Upper lobe of right lung (tissue), 1 donor: ENCODE data around the gene CDH4. TPM values are rescaled to one million over a fixed set of nuclear protein-coding genes. Genes with fewer than 3 reads are reported as not detected.

ENCODE experiments used
- ATAC-seq: fragments of 200-7000 bp; cut with Tn5 transposase; one replicate; pipeline ENCODE4 v1.9.1; 2020; ENCODE audit warnings: mild to moderate bottlenecking, moderate library complexity
- DNase-seq: peaks from one replicate; pipeline ENCODE4 v3.0.0-alpha.2; 2020
- H3K27ac ChIP-seq: fragments of 200-600 bp; one replicate; pipeline ENCODE4 v1.8.0; 2022
- H3K27me3 ChIP-seq: fragments of 200-600 bp; one replicate; pipeline ENCODE4 v1.8.0; 2022; ENCODE audit warnings: mild to moderate bottlenecking
- H3K36me3 ChIP-seq: fragments of 200-600 bp; one replicate; pipeline ENCODE4 v1.8.0; 2022
- H3K4me1 ChIP-seq: fragments of 200-600 bp; one replicate; pipeline ENCODE4 v1.8.0; 2022
- H3K4me3 ChIP-seq: fragments of 200-600 bp; one replicate; pipeline ENCODE4 v1.8.0; 2022; ENCODE audit warnings: mild to moderate bottlenecking
- H3K9me3 ChIP-seq: fragments of 200-600 bp; one replicate; pipeline ENCODE4 v1.8.0; 2022
- intact Hi-C: fragments of 100-400 bp; cut with DNase I; formaldehyde crosslinking; loops from one replicate; pipeline ENCODE4 v1.11.0; 2022
- total RNA-seq: library from RNA; stranded (reverse); fragmentation: NEBNext Ultra II Directional; extraction: Animal tissue kit (Norgen Biotek cat#: 25700); gene quantifications from one replicate; pipeline ENCODE4 v1.2.1, GENCODE V29; 2021
- TF ChIP-seq, protein P1 (sequence below): fragments of 200-600 bp; IDR thresholded peaks from one replicate; pipeline ENCODE4 v1.8.0; 2022; ENCODE audit warnings: antibody characterized with exemption
- donor health status: DM: no; HTN: yes; CAD: no; lungs with severe emphysema.

CDH4 gene
- total RNA-seq, 1 donor from 2014 or later: 0.23 TPM

DNA sequence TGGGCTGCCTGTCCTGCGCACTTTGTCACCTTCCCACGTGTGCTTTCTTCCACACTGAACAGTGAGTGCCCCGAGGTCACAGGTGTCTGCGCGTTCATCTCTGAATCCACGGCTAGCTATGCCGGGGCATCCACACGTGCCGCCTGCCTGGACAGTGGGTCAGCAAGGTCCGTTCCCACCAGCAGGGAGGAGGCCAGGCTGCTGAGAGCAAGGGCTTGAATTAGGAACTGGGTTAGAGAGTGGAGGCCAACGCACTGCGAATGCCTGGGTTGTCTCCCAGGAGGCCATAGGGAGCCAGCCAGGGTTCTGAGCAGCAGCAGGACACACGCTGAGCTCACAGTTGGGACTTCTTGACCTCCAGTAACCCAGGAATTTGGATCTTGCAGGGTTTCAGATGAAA, 565.5 kb downstream of the CDH4 start:
- DNase-seq (no peak), ATAC-seq (no peak)
- Histone ChIP-seq H3K36me3 (no peaks in the 10 kb centered on the region), H3K27ac (no peak overlapping the region), H3K27me3 (peaks cover 6% of the 10 kb centered on the region), H3K9me3 (no peaks in the 10 kb centered on the region), H3K4me1 (no peaks in the 10 kb centered on the region), H3K4me3 (no peak overlapping the region)
- intact Hi-C loops: no loop called here
- TF ChIP-seq, protein P1, sequence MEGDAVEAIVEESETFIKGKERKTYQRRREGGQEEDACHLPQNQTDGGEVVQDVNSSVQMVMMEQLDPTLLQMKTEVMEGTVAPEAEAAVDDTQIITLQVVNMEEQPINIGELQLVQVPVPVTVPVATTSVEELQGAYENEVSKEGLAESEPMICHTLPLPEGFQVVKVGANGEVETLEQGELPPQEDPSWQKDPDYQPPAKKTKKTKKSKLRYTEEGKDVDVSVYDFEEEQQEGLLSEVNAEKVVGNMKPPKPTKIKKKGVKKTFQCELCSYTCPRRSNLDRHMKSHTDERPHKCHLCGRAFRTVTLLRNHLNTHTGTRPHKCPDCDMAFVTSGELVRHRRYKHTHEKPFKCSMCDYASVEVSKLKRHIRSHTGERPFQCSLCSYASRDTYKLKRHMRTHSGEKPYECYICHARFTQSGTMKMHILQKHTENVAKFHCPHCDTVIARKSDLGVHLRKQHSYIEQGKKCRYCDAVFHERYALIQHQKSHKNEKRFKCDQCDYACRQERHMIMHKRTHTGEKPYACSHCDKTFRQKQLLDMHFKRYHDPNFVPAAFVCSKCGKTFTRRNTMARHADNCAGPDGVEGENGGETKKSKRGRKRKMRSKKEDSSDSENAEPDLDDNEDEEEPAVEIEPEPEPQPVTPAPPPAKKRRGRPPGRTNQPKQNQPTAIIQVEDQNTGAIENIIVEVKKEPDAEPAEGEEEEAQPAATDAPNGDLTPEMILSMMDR: no peak

DNA sequence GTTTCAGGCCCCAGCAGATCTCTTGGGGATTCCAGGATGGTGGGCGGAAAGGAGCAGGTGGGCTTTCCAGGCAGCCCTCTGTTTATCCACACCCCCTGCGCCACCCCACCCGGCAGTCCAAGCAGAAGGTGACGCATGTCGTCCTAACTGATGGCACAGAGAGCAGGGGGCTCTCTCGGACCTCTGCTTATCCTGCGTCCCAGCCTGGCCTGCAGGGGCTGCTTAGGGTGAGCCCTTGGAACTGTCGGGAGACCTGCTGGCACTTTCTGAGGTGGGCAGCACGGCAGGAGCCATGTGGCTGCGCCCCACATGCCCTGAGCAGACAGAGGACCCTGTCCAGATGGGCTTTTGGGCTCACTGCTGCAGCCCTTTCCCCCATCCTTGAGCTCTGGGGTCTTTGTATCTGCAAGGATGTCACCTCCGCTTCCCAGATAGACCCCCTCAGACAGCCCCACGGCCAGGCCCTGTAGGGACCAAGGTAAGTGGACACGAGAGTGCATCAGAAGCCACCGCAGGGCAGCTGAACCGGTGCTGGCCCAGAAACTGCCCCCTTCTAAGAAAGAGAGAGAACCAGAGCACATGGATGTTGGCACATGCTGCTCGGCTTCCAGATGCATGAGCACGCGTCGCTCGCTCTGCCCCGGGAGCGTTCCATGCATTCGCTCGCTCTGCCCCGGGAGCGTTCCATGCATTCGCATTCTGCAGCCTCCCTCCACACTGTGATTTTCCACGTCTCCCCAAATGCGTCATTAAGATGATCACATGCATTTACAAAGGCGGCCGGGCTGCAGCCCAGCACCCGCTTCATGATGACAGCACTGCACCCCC, 566.9 kb downstream of the CDH4 start:
- no peaks in the 10 kb centered on the region for H3K4me1 ChIP-seq
- H3K36me3 ChIP-seq: no peaks in the 10 kb centered on the region
- intact Hi-C loops: no loop called here
- no peak overlapping the region for H3K4me3 ChIP-seq
- ATAC-seq (no peak), DNase-seq (no peak)
- no peaks in the 10 kb centered on the region for H3K9me3 ChIP-seq
- H3K27ac ChIP-seq: no peak overlapping the region
- H3K27me3 ChIP-seq: peaks cover 6% of the 10 kb centered on the region
- TF ChIP-seq, protein P1: no peak

DNA sequence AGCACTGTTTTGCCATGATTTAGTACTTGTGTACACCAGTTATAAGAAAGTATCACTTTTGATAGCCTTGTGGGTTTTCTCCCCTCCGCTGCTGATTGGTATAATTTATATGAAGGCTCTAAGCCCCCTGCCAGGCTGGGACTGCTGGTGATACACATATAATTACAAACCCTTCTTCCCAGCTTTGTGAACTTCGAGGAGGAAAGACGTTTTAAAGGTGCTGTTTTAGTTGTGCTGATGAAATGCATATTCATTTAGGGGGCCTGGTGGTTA, 567.4 kb downstream of the CDH4 start:
- H3K36me3 ChIP-seq: no peaks in the 10 kb centered on the region
- no peaks in the 10 kb centered on the region for H3K4me1 ChIP-seq
- intact Hi-C loops: no loop called here
- H3K27me3 ChIP-seq: peaks cover 6% of the 10 kb centered on the region
- H3K9me3 ChIP-seq: no peaks in the 10 kb centered on the region
- no peak for DNase-seq
- ATAC-seq: no peak
- H3K4me3 ChIP-seq: no peak overlapping the region
- H3K27ac ChIP-seq: no peak overlapping the region
- TF ChIP-seq, protein P1: no peak

DNA sequence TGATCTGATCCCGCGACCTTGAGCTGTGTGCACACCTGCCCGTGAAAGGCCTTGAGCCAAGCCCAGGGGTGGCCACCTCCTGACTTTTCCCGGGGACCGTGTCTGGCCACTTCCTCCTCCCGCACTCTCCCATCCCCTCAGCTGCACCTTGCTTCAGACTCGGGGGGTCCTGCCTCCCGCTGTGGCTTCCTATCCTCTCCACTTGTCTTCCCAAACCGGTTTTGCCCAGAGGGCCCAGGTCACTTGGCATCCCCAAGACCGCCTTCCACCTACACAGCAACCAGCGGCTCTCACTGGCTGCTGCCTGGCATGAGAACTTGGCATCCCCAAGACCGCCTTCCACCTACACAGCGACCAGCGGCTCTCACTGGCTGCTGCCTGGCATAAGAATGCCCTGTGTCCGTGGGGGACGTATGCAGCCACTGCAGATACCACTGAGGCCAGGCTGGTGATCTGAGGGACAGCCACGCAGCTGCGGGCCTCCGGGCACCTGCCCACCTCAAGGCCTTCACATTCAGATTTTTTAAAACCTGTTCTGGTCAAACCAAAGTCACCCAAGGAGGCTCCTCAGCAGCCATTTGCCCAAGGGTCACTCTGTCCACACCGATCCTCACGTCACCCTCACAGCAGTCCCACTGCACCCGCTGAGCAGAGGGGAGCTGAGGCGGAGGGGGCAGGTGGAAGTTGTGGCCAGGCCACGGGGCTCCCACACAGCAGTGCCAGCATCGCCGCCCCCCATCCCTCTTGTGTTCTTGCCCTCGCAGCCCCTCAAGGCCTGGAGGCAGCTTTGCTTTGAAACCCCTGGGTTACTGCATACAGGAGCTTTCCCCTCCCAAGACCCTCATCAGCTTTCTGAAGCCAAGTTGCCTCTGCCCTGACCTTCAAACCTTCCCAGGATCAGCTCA, 568.1 kb downstream of the CDH4 start:
- Histone ChIP-seq H3K27me3 (peaks cover 6% of the 10 kb centered on the region), H3K27ac (no peak overlapping the region), H3K4me3 (no peak overlapping the region), H3K36me3 (no peaks in the 10 kb centered on the region), H3K9me3 (no peaks in the 10 kb centered on the region), H3K4me1 (no peaks in the 10 kb centered on the region)
- ATAC-seq (no peak), DNase-seq (no peak)
- TF ChIP-seq, protein P1: no peak
- intact Hi-C loops: no loop called here

DNA sequence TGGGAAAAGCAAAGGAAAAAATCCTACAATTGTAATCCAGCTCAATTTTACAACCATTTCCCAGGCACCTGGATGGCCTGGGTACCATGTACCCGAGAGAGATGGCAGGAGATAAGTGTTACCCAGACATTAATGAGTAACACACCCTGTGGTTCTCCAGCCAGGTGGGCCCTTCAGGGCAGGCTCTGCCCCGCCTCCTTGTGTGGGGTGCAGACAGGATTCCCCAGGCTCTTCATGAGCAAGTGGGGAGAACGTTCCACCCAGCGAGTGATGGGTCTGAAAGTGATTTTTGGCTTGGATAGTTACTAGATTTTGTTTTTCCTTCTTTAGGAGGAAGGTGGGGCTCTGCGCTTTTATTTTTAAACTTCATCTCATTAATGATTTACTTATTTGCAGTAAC, 569.7 kb downstream of the CDH4 start:
- TF ChIP-seq, protein P1: no peak
- Histone ChIP-seq H3K27ac (no peak overlapping the region), H3K36me3 (no peaks in the 10 kb centered on the region), H3K4me1 (no peaks in the 10 kb centered on the region), H3K27me3 (peaks cover 6% of the 10 kb centered on the region), H3K4me3 (no peak overlapping the region), H3K9me3 (no peaks in the 10 kb centered on the region)
- DNase-seq: no peak
- intact Hi-C loops: no loop called here
- ATAC-seq: no peak
